Karpas-422 (cell line): ENCODE results near the gene RNASEH2A. TPM values are rescaled to one million over a fixed set of nuclear protein-coding genes. Genes with fewer than 3 reads are reported as not detected.

Experiments
- DNase-seq: peaks from one replicate; pipeline ENCODE4 v3.0.0-alpha.2; 2015
- H2AFZ ChIP-seq: fragments of 200-600 bp; sonication (generic); 2 replicates; pipeline ENCODE4 v1.6.1; 2014; ENCODE audit warnings: antibody characterized with exemption, low read length, mixed read lengths
- H3K27ac ChIP-seq: fragments of 200-600 bp; sonication (generic); 2 replicates; pipeline ENCODE4 v1.5.1; 2014; ENCODE audit warnings: mild to moderate bottlenecking, low read length, moderate library complexity
- H3K27me3 ChIP-seq: fragments of 200-600 bp; sonication (generic); 2 replicates; pipeline ENCODE4 v1.6.1; 2014; ENCODE audit warnings: low read length, mixed read lengths
- H3K36me3 ChIP-seq: fragments of 200-600 bp; sonication (generic); 2 replicates; pipeline ENCODE4 v1.6.1; 2014; ENCODE audit warnings: low read length, mixed read lengths; ENCODE audit not compliant: insufficient read depth
- H3K4me1 ChIP-seq: fragments of 200-600 bp; sonication (generic); 2 replicates; pipeline ENCODE4 v1.6.1; 2014; ENCODE audit warnings: mild to moderate bottlenecking, low read length, mixed read lengths
- H3K4me2 ChIP-seq: fragments of 200-600 bp; sonication (generic); 2 replicates; pipeline ENCODE4 v1.6.1; 2014; ENCODE audit warnings: low read length, low read depth, mild to moderate bottlenecking; ENCODE audit not compliant: poor library complexity, severe bottlenecking
- H3K4me3 ChIP-seq: fragments of 200-600 bp; sonication (generic); 2 replicates; pipeline ENCODE4 v1.5.1; 2014; ENCODE audit warnings: mild to moderate bottlenecking, antibody characterized with exemption, low read length, mixed read lengths
- H3K79me2 ChIP-seq: fragments of 200-600 bp; sonication (generic); 2 replicates; pipeline ENCODE4 v1.6.1; 2014; ENCODE audit warnings: mild to moderate bottlenecking, low read length, mixed read lengths
- H3K9ac ChIP-seq: fragments of 200-600 bp; sonication (generic); 2 replicates; pipeline ENCODE4 v1.6.0; 2014; ENCODE audit warnings: low read length
- H3K9me2 ChIP-seq: fragments of 200-600 bp; sonication (generic), shearing (Covaris generic); replicated peaks from 2 replicates; pipeline ENCODE4 v1.6.0; 2014; ENCODE audit warnings: mild to moderate bottlenecking, low read length, moderate library complexity; ENCODE audit not compliant: insufficient read depth
- H3K9me3 ChIP-seq: fragments of 300-700, 200-600 bp; sonication (generic); 2 replicates; pipeline ENCODE4 v1.6.1; 2014; ENCODE audit warnings: low read length, mixed read lengths
- H4K20me1 ChIP-seq: fragments of 200-600 bp; sonication (generic); 2 replicates; pipeline ENCODE4 v1.6.1; 2014; ENCODE audit warnings: mild to moderate bottlenecking, antibody characterized with exemption, low read length, low read depth; ENCODE audit not compliant: insufficient read depth
- total RNA-seq: library from RNA; depleted of rRNA; stranded (reverse); fragments of >200 nt; shearing (Covaris generic); gene quantifications from 2 replicates; pipeline ENCODE4 v1.2.3, GENCODE V29; 2014; ENCODE audit warnings: low replicate concordance

The RNASEH2A gene
- total RNA-seq, 1 experiment from 2014 or later = 37.8 TPM

DNA sequence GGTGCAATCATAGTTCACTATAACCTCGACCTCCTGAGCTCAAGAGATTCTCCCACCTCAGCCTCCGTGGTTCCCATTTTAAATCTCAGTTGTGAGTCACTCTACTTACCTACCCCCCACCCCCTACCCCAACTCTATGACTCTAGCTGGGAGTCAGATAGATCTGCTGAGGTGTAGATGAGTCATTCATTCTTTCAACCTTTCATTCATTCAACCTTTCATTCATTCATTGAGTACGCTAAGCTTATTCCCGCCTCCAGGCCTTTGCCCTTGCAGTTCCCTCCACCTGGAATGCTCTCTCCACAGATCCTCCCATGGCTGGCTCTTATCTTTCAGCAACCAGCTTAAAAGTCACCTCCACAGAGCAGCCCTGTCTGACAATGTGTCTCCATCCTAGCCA is 30.8 kb downstream of the RNASEH2A start:
- Histone ChIP-seq H4K20me1 (0 out of 2 replicates have a peak, but pooled peaks cover 4% of the 10 kb centered on the region), H3K4me3 (no peak overlapping the region), H3K4me2 (no peak overlapping the region), H3K9ac (no peak overlapping the region), H3K79me2 (no peaks in the 10 kb centered on the region), H3K4me1 (peaks cover 33% of the 10 kb centered on the region), H3K27ac (no peak overlapping the region), H3K9me3 (no peaks in the 10 kb centered on the region), H2AFZ (no peak overlapping the region), H3K36me3 (no peaks in the 10 kb centered on the region), H3K9me2 (no peaks in the 10 kb centered on the region), H3K27me3 (no peaks in the 10 kb centered on the region)
- no peak for DNase-seq

DNA sequence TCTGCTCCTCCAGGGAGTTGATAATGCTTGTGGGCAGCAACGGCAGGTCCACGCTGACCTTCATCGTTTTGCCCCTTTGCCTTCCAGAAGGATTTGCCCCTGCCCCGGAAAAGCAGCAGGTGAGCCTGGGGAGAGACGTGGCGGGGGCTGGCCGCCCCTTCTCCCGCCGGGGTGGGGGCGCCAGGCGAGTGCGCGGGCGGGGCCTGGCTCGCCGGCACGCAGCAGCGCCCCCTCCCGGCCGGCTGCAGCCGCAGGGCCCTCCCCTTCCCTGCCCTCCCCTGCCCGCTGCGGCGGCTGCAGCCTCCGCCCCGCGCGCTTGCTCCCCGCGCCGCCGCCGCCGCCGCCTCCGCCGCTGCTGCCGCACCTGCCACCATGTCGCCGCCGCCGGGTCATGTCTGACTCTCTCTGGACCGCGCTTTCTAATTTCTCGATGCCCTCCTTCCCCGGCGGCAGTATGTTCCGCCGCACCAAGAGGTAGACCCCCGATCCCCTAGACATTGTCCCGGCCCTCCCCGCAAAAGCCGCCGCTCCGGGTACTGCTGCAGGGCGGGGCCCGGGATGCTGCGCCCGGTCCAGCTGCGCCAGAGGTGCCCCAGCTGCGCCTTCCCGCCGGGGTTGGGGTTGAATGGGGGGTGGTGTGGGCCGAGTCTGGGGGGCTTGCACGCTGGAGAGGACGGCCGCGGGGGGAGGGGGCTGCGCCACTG is 31.9 kb downstream of the RNASEH2A start, which contains the start of gene MAST1:
MAST1 (plus strand) TSS at position 334 of the 704 bp plus-strand sequence; CDS start at position 392, 58 bp downstream.
- Histone ChIP-seq H2AFZ (0 out of 2 replicates have a peak within 1 kb of the TSS, but pooled peaks have one; percentile 56), H3K9ac (peak within 1 kb of the TSS; percentile 67)

DNA sequence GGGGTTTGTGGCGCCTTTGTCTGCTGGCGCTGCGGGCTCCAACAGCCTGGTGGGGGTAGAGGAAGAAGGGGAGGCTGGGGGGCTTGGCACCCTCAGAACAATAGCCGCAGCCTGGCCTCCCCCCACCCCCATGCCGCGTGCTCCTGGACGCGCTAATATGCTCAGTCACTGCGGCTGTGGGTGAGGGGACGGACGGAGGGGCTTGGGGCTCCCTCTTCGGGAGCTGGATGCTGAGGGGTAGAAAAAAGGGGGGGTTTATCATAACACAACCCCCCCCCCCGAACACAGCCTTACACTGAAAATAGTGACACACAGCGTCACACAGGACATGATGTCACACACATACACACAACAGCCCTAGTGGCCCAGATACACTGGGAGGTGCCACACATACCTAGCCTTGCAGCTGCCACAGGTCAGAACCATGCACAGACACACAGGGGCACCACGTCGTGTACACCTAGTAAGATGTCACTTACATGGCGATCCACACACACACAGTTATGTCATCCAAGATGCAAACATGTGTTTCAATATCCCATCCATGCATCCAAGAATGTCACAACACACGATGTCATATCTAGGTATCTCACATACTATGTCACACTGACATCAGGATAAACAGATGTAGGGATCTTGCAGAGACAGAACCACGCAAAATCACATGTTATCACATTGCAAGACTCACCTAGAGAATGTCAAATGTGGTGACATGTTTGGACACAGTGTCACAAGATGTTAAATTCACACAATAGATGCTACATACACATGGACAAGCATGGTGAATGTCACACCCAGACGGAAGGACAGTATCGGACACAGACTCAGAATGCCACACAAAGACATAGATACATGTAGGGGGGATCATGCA is 32.7 kb downstream of the RNASEH2A start:
- peak overlapping the region; percentile 83 for H3K4me2 ChIP-seq
- 0 out of 2 replicates have a peak, but pooled peaks cover 4% of the 10 kb centered on the region for H4K20me1 ChIP-seq
- no peaks in the 10 kb centered on the region for H3K79me2 ChIP-seq
- no peaks in the 10 kb centered on the region for H3K36me3 ChIP-seq
- H3K9ac ChIP-seq = peak overlapping the region; percentile 67; the same call in 1 of the 2 replicates
- H3K4me3 ChIP-seq = peak overlapping the region; percentile 71
- H3K9me2 ChIP-seq = no peaks in the 10 kb centered on the region
- no peak overlapping the region for H2AFZ ChIP-seq
- DNase-seq = peak; percentile 52
- no peaks in the 10 kb centered on the region for H3K9me3 ChIP-seq
- no peak overlapping the region for H3K27ac ChIP-seq
- peaks cover 19% of the 10 kb centered on the region for H3K4me1 ChIP-seq
- H3K27me3 ChIP-seq = no peaks in the 10 kb centered on the region

More for the DNA sequence above, 31.9 kb downstream of the RNASEH2A start, which contains the start of gene MAST1:
- Histone ChIP-seq H3K4me2 (peak within 1 kb of the TSS; percentile 83), H3K36me3 (no peaks in the 10 kb centered on the region), H3K4me1 (peaks cover 24% of the 10 kb centered on the region), H3K27ac (no peak within 1 kb of the TSS), H4K20me1 (0 out of 2 replicates have a peak, but pooled peaks cover 4% of the 10 kb centered on the region), H3K9me2 (no peaks in the 10 kb centered on the region), H3K9me3 (no peaks in the 10 kb centered on the region), H3K79me2 (no peaks in the 10 kb centered on the region), H3K27me3 (no peaks in the 10 kb centered on the region), H3K4me3 (peak within 1 kb of the TSS; percentile 71)
- peak; percentile 85 for DNase-seq

DNA sequence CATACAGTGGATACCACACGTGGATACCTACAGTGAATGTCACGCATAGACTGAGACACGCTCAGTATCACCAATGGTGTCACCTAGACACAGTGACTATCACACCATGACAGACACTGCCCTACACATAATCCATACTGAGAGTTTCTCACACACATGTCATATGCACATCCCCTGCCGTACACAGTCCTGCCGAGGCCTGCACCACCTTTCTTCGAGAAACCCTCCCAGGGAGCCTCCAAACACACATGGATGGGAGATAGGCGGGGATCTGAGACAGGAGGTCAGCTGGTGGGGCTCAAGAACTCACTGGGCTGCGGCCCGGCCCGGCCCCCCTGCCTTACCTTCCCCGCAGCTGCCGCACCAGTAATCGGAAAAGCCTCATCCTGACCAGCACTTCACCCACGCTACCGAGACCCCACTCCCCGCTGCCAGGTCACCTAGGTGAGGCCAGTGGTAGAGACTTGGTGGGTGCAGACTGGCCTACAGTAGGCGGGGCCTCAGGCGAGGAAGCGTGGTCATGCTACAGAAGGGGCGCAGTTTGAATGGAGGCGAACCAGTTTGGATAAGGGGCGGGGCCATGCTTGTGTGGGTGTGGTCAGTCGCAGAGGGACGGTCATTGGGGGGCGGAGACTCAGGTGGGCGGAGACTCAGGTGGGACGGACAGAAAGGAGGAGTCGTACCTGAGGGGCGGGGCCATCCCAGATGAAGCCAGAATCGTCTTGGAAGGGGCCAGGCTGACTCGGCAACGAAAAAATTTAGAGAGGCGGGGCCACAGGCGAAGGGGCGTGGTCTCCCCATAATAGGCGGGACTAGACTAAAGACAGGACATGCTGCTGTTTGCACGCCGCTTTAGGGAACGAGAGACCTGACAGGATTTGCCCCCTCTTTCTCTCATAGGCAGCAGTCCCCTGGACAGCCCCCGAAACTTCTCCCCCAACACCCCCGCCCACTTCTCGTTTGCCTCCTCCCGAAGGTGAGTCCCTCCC is 34.0 kb downstream of the RNASEH2A start:
- Histone ChIP-seq H3K9me3 (no peaks in the 10 kb centered on the region), H3K4me1 (peaks cover 13% of the 10 kb centered on the region), H3K4me3 (no peak overlapping the region), H3K9ac (no peak overlapping the region), H3K36me3 (no peaks in the 10 kb centered on the region), H3K27ac (no peak overlapping the region), H3K4me2 (no peak overlapping the region), H4K20me1 (0 out of 2 replicates have a peak, but pooled peaks cover 4% of the 10 kb centered on the region), H3K9me2 (no peaks in the 10 kb centered on the region), H3K79me2 (no peaks in the 10 kb centered on the region), H3K27me3 (no peaks in the 10 kb centered on the region), H2AFZ (no peak overlapping the region)
- DNase-seq = peak; percentile 95

DNA sequence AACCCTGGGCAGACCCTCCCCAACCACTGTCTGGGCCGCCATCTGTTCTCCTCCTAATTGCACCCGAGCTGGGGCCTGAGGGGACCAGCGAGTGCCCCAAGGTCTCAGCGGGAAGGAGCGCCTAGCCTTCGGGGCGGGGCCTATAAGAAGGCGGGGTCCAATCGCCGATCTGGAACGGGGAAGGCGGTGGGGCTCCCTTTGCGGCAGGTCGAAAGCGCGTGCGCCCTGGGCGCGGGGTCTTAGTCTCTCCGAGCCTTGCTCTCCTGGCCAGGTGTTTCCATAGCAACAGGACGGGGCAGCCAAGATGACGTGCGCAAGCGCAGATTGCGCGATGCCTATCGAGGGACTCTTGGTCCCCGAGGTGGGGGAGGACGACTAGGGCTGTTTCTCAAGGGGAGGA is 34.7 kb downstream of the RNASEH2A start:
- Histone ChIP-seq H3K9me3 (no peaks in the 10 kb centered on the region), H3K36me3 (no peaks in the 10 kb centered on the region), H3K4me3 (no peak overlapping the region), H3K9ac (no peak overlapping the region), H3K27me3 (no peaks in the 10 kb centered on the region), H3K9me2 (no peaks in the 10 kb centered on the region), H3K79me2 (no peaks in the 10 kb centered on the region), H2AFZ (no peak overlapping the region), H3K4me2 (no peak overlapping the region), H3K27ac (no peak overlapping the region), H4K20me1 (0 out of 2 replicates have a peak, but pooled peaks cover 4% of the 10 kb centered on the region), H3K4me1 (peaks cover 13% of the 10 kb centered on the region)
- DNase-seq = no peak

DNA sequence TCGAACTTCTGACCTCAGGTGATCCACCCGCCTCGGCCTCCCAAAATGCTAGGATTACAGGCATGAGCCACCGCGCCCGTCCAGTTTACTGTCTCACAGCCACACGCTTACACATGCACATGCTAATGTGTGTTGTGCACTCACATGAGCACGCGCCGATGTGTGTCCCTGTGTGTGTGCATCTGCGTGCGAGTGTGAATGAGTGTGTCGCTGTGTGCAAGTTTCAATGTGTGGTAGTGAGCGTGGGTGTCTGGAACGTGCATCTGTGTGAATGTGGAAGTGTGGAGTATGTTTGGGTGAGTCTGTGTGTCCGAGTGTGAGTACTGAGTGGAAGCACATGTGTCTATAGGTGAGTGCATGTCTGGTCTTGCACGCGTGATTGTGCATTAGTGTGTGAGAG is 36.1 kb downstream of the RNASEH2A start:
- peaks cover 17% of the 10 kb centered on the region for H3K4me1 ChIP-seq
- H4K20me1 ChIP-seq = 0 out of 2 replicates have a peak, but pooled peaks cover 4% of the 10 kb centered on the region
- H3K9me2 ChIP-seq = no peaks in the 10 kb centered on the region
- H3K4me3 ChIP-seq = no peak overlapping the region
- H3K27ac ChIP-seq = no peak overlapping the region
- H2AFZ ChIP-seq = no peak overlapping the region
- H3K27me3 ChIP-seq = no peaks in the 10 kb centered on the region
- no peak for DNase-seq
- H3K9me3 ChIP-seq = no peaks in the 10 kb centered on the region
- no peak overlapping the region for H3K4me2 ChIP-seq
- no peaks in the 10 kb centered on the region for H3K79me2 ChIP-seq
- no peak overlapping the region for H3K9ac ChIP-seq
- H3K36me3 ChIP-seq = no peaks in the 10 kb centered on the region

DNA sequence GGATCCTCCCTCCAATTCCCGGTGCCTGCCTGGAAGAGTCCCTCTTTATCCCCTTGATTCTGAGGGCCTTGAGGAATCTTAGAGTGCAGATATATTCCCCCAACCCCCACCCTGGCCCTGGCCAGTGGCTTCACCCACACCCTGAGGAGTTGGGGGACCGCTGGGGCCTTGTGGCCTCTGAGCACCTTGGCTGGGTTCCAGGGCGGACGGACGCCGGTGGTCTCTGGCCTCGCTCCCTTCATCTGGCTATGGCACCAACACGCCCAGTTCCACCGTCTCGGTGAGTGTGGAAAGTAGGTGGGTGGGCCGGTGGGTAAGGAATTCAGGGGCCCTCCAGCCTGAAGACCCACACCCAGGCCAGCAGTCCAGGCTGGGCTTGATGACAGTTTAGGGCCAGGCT is 36.9 kb downstream of the RNASEH2A start:
- Histone ChIP-seq H3K4me3 (no peak overlapping the region), H3K9me2 (no peaks in the 10 kb centered on the region), H3K36me3 (no peaks in the 10 kb centered on the region), H3K27me3 (no peaks in the 10 kb centered on the region), H3K4me2 (no peak overlapping the region), H3K79me2 (no peaks in the 10 kb centered on the region), H3K27ac (no peak overlapping the region), H2AFZ (no peak overlapping the region), H3K9ac (no peak overlapping the region), H3K9me3 (no peaks in the 10 kb centered on the region), H4K20me1 (0 out of 2 replicates have a peak, but pooled peaks cover 4% of the 10 kb centered on the region), H3K4me1 (peaks cover 18% of the 10 kb centered on the region)
- DNase-seq = no peak
